SU-DHL-6 (cell line): ENCODE results near the gene MAP2K6.

ENCODE experiments used
- H2AFZ ChIP-seq: fragments of 200-600 bp; sonication (generic); 2 replicates; pipeline ENCODE4 v1.6.1; 2014; ENCODE audit warnings: low read depth, mild to moderate bottlenecking, moderate library complexity, mixed read lengths, antibody characterized with exemption, low read length; ENCODE audit not compliant: severe bottlenecking
- H3F3A ChIP-seq: fragments of 200-600 bp; shearing (Covaris generic); 2 replicates; pipeline ENCODE4 v1.6.0; 2016; ENCODE audit warnings: antibody characterized with exemption, mild to moderate bottlenecking; ENCODE audit not compliant: insufficient read depth
- H3K27ac ChIP-seq: fragments of 200-600 bp; sonication (generic); 2 replicates; pipeline ENCODE4 v1.5.1; 2016; ENCODE audit warnings: low read depth, mild to moderate bottlenecking, low read length, moderate library complexity, mixed read lengths
- H3K27me3 ChIP-seq: fragments of 200-600 bp; sonication (generic), shearing (Covaris generic); 2 replicates; pipeline ENCODE4 v1.6.0; 2014; ENCODE audit warnings: mild to moderate bottlenecking, low read length
- H3K36me3 ChIP-seq: fragments of 200-600 bp; sonication (generic); 2 replicates; pipeline ENCODE4 v1.6.1; 2014; ENCODE audit warnings: mild to moderate bottlenecking, low read length, mixed read lengths
- H3K4me2 ChIP-seq: fragments of 300-600, 200-600 bp; shearing (Covaris generic), sonication (generic); 2 replicates; pipeline ENCODE4 v1.6.0; 2014; ENCODE audit warnings: low read length, low read depth, mild to moderate bottlenecking; ENCODE audit not compliant: poor library complexity, severe bottlenecking
- H3K4me3 ChIP-seq: fragments of 200-600 bp; sonication (generic); 2 replicates; pipeline ENCODE4 v1.5.1; 2014; ENCODE audit warnings: antibody characterized with exemption, low read length, mild to moderate bottlenecking, mixed read lengths; ENCODE audit not compliant: insufficient read depth, poor library complexity, severe bottlenecking
- H3K79me2 ChIP-seq: fragments of 200-600 bp; sonication (generic); 2 replicates; pipeline ENCODE4 v1.6.1; 2014; ENCODE audit warnings: mild to moderate bottlenecking, low read length, moderate library complexity; ENCODE audit not compliant: insufficient read depth
- H3K9ac ChIP-seq: fragments of 200-600 bp; sonication (generic); 2 replicates; pipeline ENCODE4 v1.7.0; 2014; ENCODE audit warnings: mild to moderate bottlenecking, low read length
- H3K9me2 ChIP-seq: fragments of 200-600 bp; sonication (generic); replicated peaks from 2 replicates; pipeline ENCODE4 v1.6.1; 2014; ENCODE audit warnings: low read length; ENCODE audit not compliant: insufficient read depth
- H3K9me3 ChIP-seq: fragments of 200-600 bp; sonication (generic); 2 replicates; pipeline ENCODE4 v1.6.1; 2014; ENCODE audit warnings: low read length, mixed read lengths; ENCODE audit not compliant: insufficient read depth
- H4K20me1 ChIP-seq: fragments of 200-600 bp; sonication (generic); 2 replicates; pipeline ENCODE4 v1.6.1; 2014; ENCODE audit warnings: low read depth, mild to moderate bottlenecking, antibody characterized with exemption, low read length, moderate library complexity, mixed read lengths
- CTCF ChIP-seq: fragments of 200-600 bp; sonication (generic); IDR thresholded peaks from one replicate; pipeline ENCODE4 v1.5.1; 2017; ENCODE audit warnings: antibody characterized with exemption, mild to moderate bottlenecking, low read length, moderate library complexity; ENCODE audit not compliant: insufficient read depth, poor library complexity, severe bottlenecking
- EZH2phosphoT487 ChIP-seq: fragments of 200-600 bp; sonication (generic), shearing (Covaris generic); conservative IDR thresholded peaks from 2 replicates; pipeline ENCODE4 v1.6.1; 2018; ENCODE audit warnings: mild to moderate bottlenecking, antibody characterized with exemption, low read length, moderate library complexity, mixed read lengths

MAP2K6 gene

GRCh38 chr17:69547230-69547629 lies 132.7 kb downstream of the MAP2K6 start:
- no peaks in the 10 kb centered on the region for H3K36me3 ChIP-seq
- H3K9me3 ChIP-seq: no peaks in the 10 kb centered on the region
- no peak overlapping the region for H3K4me3 ChIP-seq
- H3K4me2 ChIP-seq: no peak overlapping the region
- no peak overlapping the region for H3K27ac ChIP-seq
- H3F3A ChIP-seq: no peaks in the 10 kb centered on the region
- no peaks in the 10 kb centered on the region for H3K9me2 ChIP-seq
- H3K79me2 ChIP-seq: no peaks in the 10 kb centered on the region
- no peak overlapping the region for H2AFZ ChIP-seq
- no peaks in the 10 kb centered on the region for H3K27me3 ChIP-seq
- no peaks in the 10 kb centered on the region for H4K20me1 ChIP-seq
- TF ChIP-seq EZH2phosphoT487 (no peak), CTCF (no peak)
- H3K9ac ChIP-seq: no peak overlapping the region

- Histone ChIP-seq H3K79me2 (no peaks in the 10 kb centered on the region), H3K9me2 (no peaks in the 10 kb centered on the region), H3K9me3 (no peaks in the 10 kb centered on the region), H3K36me3 (no peaks in the 10 kb centered on the region), H3K9ac (no peak overlapping the region), H3K27ac (no peak overlapping the region), H2AFZ (no peak overlapping the region), H3K4me3 (no peak overlapping the region), H4K20me1 (no peaks in the 10 kb centered on the region), H3K4me2 (no peak overlapping the region), H3K27me3 (no peaks in the 10 kb centered on the region), H3F3A (no peaks in the 10 kb centered on the region)
- TF ChIP-seq CTCF (no peak), EZH2phosphoT487 (no peak)
Measured at GRCh38 chr17:69547947-69548346, 133.4 kb downstream of the MAP2K6 start.

- H2AFZ ChIP-seq: no peak overlapping the region
Measured at GRCh38 chr17:69551212-69552010, 136.9 kb downstream of the MAP2K6 start.

More at GRCh38 chr17:69551212-69552010, 136.9 kb downstream of the MAP2K6 start:
- Histone ChIP-seq H3K9me2 (no peaks in the 10 kb centered on the region), H3K79me2 (no peaks in the 10 kb centered on the region), H3F3A (no peaks in the 10 kb centered on the region), H4K20me1 (no peaks in the 10 kb centered on the region), H3K9me3 (no peaks in the 10 kb centered on the region), H3K27me3 (no peaks in the 10 kb centered on the region), H3K9ac (no peak overlapping the region), H3K4me2 (no peak overlapping the region), H3K36me3 (no peaks in the 10 kb centered on the region), H3K27ac (no peak overlapping the region), H3K4me3 (no peak overlapping the region)
- TF ChIP-seq EZH2phosphoT487: no peak
- no peak for TF ChIP-seq CTCF
